Muscle of back (tissue), 11 donors: ENCODE measurements around the gene RALB. TPM values are rescaled to one million over a fixed set of nuclear protein-coding genes. Genes with fewer than 3 reads are reported as not detected.

Experiments used
- DNase-seq, 3 donors: peaks; one replicate each; pipeline versions ENCODE4 v3.0.0 to v3.0.0-alpha.2; 2013
- polyA plus RNA-seq, 10 donors: library from polyadenylated mRNA; unstranded; fragments of 120-200 nt; gene quantifications; one replicate each; pipeline ENCODE4 v1.2.1, GENCODE V29; 2013; ENCODE audit not compliant: insufficient read length in 10 of 10

The RALB gene
- polyA plus RNA-seq, 10 donors: 48.6 to 74.0 (median 52.7) TPM

- DNase-seq: no peak
These were observed 78.5 kb downstream of the RALB start for GRCh38 chr2:120330946-120331822.

GRCh38 chr2:120331903-120332302 lies 79.3 kb downstream of the RALB start:
- DNase-seq: no peak

GRCh38 chr2:120332384-120332783 lies 79.7 kb downstream of the RALB start:
- no peak for DNase-seq

DNA sequence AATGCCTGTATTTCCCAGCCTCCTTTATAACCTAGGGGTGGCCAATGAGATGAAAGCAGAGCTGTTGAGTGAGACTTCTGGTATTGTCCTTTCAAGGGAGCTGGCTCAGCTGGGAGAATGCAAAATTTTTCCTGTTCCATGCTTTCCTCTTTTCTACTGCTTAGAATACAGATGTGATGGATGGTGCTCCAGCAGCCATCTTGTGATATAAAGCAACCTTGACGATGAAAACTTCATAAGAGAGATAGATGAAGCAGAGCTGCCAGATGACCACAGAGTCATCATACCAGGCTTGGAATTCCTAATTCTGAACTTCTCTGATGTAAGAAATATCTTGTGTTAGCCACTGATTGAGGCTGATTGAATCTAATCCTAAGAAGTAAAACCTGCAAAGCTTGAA lies 81.4 kb downstream of the RALB start:
- DNase-seq: no peak

- no peak for DNase-seq
These were observed 84.1 kb downstream of the RALB start for GRCh38 chr2:120336749-120337148.

DNA sequence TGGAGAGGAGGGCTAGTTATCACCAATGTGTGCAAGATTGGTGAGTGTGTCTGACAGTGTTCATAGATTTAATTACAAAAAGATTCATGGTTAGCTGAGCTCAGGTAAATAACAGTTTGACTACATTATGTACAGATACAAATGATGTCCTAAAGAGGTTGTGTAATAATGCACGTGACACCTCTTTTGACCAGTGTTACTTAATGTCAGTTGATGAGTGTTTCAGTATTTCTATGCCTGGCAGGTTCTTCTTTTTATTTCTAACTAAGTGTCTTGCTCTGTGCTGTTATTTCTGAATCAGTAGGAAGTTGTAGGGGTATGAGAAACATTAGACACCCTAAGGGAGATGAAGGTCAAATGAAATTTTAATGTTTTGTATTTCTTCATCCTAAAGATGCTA lies 85.4 kb downstream of the RALB start:
- no peak for DNase-seq

DNA sequence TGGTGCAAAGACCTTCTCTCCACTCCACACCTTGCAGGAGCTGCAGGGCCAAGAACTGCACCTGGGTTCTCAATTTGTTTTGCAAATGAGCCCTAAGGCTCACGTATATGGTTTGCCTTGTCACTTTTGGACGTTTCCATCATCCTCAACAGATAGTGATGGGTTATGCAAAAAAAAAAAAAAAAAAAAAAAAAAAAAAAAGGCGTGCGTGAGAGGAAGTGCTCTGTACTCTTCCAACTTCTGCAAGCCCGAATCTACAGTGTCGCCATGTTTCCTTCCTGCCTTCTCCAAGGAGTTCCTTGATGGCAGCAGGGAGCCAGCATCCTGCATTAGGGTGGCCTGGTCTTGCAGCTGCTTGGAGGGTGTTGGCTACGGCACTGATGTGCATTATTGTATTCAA lies 89.3 kb downstream of the RALB start:
- no peak for DNase-seq

DNA sequence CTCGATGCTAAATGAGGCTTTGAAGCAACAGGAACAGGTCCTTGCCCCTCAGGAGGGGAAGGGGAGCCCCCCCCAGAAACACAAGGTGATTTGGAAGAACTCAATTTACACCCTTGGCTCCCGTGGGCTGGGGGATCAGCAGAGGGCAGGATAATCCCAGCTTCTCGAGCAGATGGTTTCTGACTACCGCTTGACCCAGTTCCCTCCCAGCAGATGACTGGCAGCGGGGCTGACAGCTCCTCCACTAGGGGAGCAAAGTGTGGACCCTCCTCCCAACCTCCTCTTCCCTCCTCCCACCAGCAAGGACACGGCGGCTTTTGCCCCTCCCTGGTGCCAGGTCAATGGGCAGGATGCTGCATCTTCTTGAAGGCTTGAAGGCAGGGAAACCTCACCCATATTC lies 89.8 kb downstream of the RALB start:
- no peak for DNase-seq

DNA sequence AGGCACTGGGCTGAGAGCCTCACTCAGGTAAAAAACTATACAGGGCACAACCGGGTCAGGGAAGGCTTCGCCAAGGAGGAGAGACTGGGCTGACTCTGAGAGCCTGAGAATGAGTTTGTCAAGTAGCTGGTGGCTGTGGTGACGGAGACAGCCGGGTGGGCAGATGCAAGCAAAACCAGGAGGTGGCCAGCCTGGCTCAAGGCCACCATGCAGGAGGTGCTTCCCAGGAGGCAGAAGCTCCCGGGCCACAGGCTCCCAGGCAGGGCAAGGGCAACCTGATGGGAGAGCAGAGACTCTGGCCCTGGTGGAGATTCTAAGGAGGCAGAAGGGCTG lies 90.4 kb downstream of the RALB start:
- no peak for DNase-seq

GRCh38 chr2:120343433-120344105 lies 90.9 kb downstream of the RALB start:
- peak; percentile 63 to 90 (median 84) for DNase-seq

Other genes with a start within 250 kb of the RALB start
- 10 to 100 TPM in 9 of 10 donors, 1 to 10 TPM in 1; 8.9 to 18.3 (median 15.0) TPM for gene EPB41L5, start 239.8 kb upstream of the RALB start, polyA plus RNA-seq
- 10 to 100 TPM; 11.2 to 17.7 (median 15.3) TPM for gene TMEM185B, start 29.5 kb upstream of the RALB start, polyA plus RNA-seq
- 1 to 10 TPM in 4 of 10 donors, under 1 TPM in 6; 0.43 to 2.3 (median 0.74) TPM for gene INHBB, start 93.3 kb downstream of the RALB start, polyA plus RNA-seq